Hepatocyte (in vitro differentiated cells): Measurements from ENCODE around the gene MRPS30. TPM values are rescaled to one million over a fixed set of nuclear protein-coding genes. Genes with fewer than 3 reads are reported as not detected.
"Not testable (repeated sequence)": the region's sequence is repeated elsewhere in the genome, so short reads cannot be mapped to it uniquely, and the experiment has no call there.

Experiments
- DNase-seq: peaks from one replicate; pipeline ENCODE4 v3.0.0-alpha.2; 2016; ENCODE audit warnings: low spot score
- H2AFZ ChIP-seq: fragments of 200-600 bp; sonication (generic); 2 replicates; pipeline ENCODE4 v1.6.0; 2016; ENCODE audit warnings: antibody characterized with exemption, mild to moderate bottlenecking
- H3K27ac ChIP-seq: fragments of 200-600 bp; sonication (generic); 2 replicates; pipeline ENCODE4 v1.5.1; 2016; ENCODE audit warnings: mild to moderate bottlenecking
- H3K27me3 ChIP-seq: fragments of 200-600 bp; sonication (generic); 2 replicates; pipeline ENCODE4 v1.6.1; 2016
- H3K36me3 ChIP-seq: fragments of 200-600 bp; sonication (generic); replicated peaks from 2 replicates; pipeline ENCODE4 v1.5.1; 2016; ENCODE audit warnings: low read depth; ENCODE audit not compliant: insufficient read depth
- H3K4me1 ChIP-seq: fragments of 200-600 bp; sonication (generic); 2 replicates; pipeline ENCODE4 v1.5.1; 2016; ENCODE audit warnings: mild to moderate bottlenecking, moderate library complexity; ENCODE audit not compliant: insufficient read depth
- H3K4me2 ChIP-seq: fragments of 200-600 bp; sonication (generic); 2 replicates; pipeline ENCODE4 v1.6.0; 2016
- H3K4me3 ChIP-seq: fragments of 200-600 bp; sonication (generic); 2 replicates; pipeline ENCODE4 v1.5.1; 2016; ENCODE audit warnings: mild to moderate bottlenecking
- H3K79me2 ChIP-seq: fragments of 200-600 bp; sonication (generic); 2 replicates; pipeline ENCODE4 v1.6.0; 2017; ENCODE audit warnings: mild to moderate bottlenecking
- H3K9me2 ChIP-seq: fragments of 200-600 bp; sonication (generic); replicated peaks from 2 replicates; pipeline ENCODE4 v1.6.0; 2017; ENCODE audit warnings: mild to moderate bottlenecking; ENCODE audit not compliant: insufficient read depth
- H3K9me3 ChIP-seq: fragments of 200-600 bp; sonication (generic); 2 replicates; pipeline ENCODE4 v1.5.1; 2016; ENCODE audit warnings: low read depth, mild to moderate bottlenecking
- H4K20me1 ChIP-seq: fragments of 200-600 bp; sonication (generic); 2 replicates; pipeline ENCODE4 v1.6.0; 2016; ENCODE audit warnings: mild to moderate bottlenecking; ENCODE audit not compliant: insufficient read depth, poor library complexity, severe bottlenecking
- EZH2 ChIP-seq: fragments of 200-600 bp; sonication (generic); IDR thresholded peaks from 2 replicates; pipeline ENCODE4 v1.6.1; 2016; ENCODE audit warnings: antibody characterized with exemption, mild to moderate bottlenecking, borderline replicate concordance
- EZH2phosphoT487 ChIP-seq: fragments of 200-600 bp; sonication (generic); IDR thresholded peaks from one replicate; pipeline ENCODE4 v1.6.1; 2018; ENCODE audit warnings: antibody characterized with exemption, mild to moderate bottlenecking, low read depth, moderate library complexity; ENCODE audit not compliant: unreplicated experiment, severe bottlenecking
- WGBS: methylation state at CpG from one replicate; pipeline ENCODE4 v1.1.6; 2016; ENCODE audit warnings: low lambda C conversion rate; ENCODE audit errors: missing lambda C conversion rate; 5-methylcytosine and 5-hydroxymethylcytosine counted together
- polyA plus RNA-seq: library from polyadenylated mRNA; unstranded; fragments of >200 nt; fragmentation: Nextera tagmentation; extraction: Ambion mirVana; gene quantifications from 2 replicates; pipeline ENCODE4 v1.2.1, GENCODE V29; 2016
- total RNA-seq: library from RNA; depleted of rRNA; stranded (reverse); fragments of >200 nt; gene quantifications from 2 replicates; pipeline ENCODE4 v1.2.3, GENCODE V29; 2014
- TF ChIP-seq, protein P1 (sequence below): fragments of 200-600 bp; sonication (generic); IDR thresholded peaks from 2 replicates; pipeline ENCODE4 v1.5.1; 2016; ENCODE audit warnings: antibody characterized with exemption, mild to moderate bottlenecking; ENCODE audit not compliant: poor library complexity

The MRPS30 gene
- total and polyA plus RNA-seq, 2 experiments from 2014 or later, result 27.5 to 71.2 TPM

DNA sequence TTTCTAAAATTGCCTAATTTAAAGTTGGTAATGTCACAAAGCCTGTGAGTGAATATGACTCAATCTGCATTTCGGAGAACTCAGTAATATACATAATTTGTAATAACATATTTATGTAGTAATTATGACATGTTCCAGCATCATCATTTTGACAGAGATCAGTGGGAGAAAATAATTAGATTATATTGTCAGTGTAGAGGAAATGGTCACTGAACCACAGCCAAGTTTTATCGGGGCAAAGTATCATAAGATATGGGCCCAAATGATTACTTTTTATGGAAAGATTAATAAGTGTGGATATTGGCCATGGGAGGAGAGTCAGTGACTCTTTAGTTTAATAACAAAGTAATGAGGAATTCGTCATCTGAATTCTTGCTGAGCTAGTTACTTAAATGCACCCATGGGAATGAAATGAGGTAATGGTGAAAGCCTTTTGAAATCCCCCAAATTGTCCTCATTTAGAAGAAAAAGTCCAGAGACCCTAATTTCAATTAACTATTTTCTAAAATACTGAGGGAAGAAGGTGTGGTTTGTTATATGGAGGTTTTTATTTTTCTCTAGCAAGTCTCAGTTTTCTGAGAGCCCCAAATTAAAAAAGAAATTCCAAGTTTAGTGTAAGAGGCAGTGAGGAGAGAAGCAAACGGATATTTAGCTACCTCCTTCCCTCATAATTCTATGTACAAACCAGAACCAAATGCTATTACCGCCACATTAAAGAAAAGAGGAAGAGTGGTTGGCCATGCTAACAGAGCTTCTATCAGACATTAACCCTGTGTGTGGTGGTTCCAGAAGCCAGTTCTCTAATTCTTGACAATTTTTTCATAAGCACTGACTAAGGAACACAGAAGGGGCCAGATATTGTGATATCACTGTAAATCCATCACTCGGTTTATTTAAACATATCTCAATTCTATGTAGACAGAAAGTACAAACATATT is 37.7 kb upstream of the MRPS30 start:
- WGBS, result 73% methylated on average over 6 of the region's 6 CpGs
- H3K4me1 ChIP-seq, result no peaks in the 10 kb centered on the region
- no peak overlapping the region for H3K27ac ChIP-seq
- H2AFZ ChIP-seq, result no peak overlapping the region
- DNase-seq, result no peak
- no peak overlapping the region for H3K4me2 ChIP-seq
- no peak for TF ChIP-seq EZH2
- no peak for TF ChIP-seq EZH2phosphoT487
- TF ChIP-seq, protein P1, sequence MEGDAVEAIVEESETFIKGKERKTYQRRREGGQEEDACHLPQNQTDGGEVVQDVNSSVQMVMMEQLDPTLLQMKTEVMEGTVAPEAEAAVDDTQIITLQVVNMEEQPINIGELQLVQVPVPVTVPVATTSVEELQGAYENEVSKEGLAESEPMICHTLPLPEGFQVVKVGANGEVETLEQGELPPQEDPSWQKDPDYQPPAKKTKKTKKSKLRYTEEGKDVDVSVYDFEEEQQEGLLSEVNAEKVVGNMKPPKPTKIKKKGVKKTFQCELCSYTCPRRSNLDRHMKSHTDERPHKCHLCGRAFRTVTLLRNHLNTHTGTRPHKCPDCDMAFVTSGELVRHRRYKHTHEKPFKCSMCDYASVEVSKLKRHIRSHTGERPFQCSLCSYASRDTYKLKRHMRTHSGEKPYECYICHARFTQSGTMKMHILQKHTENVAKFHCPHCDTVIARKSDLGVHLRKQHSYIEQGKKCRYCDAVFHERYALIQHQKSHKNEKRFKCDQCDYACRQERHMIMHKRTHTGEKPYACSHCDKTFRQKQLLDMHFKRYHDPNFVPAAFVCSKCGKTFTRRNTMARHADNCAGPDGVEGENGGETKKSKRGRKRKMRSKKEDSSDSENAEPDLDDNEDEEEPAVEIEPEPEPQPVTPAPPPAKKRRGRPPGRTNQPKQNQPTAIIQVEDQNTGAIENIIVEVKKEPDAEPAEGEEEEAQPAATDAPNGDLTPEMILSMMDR, result no peak
- no peaks in the 10 kb centered on the region for H3K9me3 ChIP-seq
- H3K36me3 ChIP-seq, result no peaks in the 10 kb centered on the region
- no peaks in the 10 kb centered on the region for H4K20me1 ChIP-seq
- no peak overlapping the region for H3K4me3 ChIP-seq
- no peaks in the 10 kb centered on the region for H3K79me2 ChIP-seq
- H3K9me2 ChIP-seq, result no peaks in the 10 kb centered on the region
- H3K27me3 ChIP-seq, result no peaks in the 10 kb centered on the region

GRCh38 chr5:44772397-44772796 is 36.4 kb upstream of the MRPS30 start:
- WGBS, result 95% methylated on average over 11 of the region's 11 CpGs
- H3K9me2 ChIP-seq, H3K4me1 ChIP-seq, H3K27ac ChIP-seq, H3K79me2 ChIP-seq, DNase-seq, H3K4me2 ChIP-seq, H3K27me3 ChIP-seq, H3K9me3 ChIP-seq, H2AFZ ChIP-seq, H4K20me1 ChIP-seq, H3K36me3 ChIP-seq, H3K4me3 ChIP-seq: not testable (repeated sequence)

DNA sequence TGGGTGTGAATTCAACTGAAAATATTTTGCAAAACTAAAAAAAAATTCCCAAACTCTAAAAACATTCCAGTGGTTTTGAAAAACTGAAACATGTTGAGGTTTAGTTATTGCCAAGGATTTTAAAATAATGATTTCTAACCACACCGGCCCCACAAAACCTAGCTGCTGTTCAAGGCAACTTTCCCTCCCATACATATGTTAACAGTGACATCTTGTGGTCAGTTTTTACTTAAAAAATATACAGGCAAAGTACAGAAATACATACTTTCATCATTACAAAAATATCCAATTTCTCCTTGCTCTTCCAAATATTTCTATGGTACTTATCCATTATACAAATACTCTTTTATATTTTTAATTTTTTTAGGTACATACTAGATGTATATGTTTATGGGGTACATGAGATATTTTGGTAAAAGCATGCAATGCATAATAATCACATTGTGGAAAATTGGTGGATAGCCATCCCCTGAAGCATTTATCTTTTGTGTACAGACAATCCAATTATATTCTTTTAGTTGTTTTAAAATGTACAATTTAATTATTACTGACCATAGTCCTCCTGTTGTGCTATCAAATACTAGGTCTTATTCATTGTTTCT is 34.4 kb upstream of the MRPS30 start:
- no peaks in the 10 kb centered on the region for H3K9me3 ChIP-seq
- no peak overlapping the region for H2AFZ ChIP-seq
- no peaks in the 10 kb centered on the region for H3K36me3 ChIP-seq
- H3K4me1 ChIP-seq, result no peaks in the 10 kb centered on the region
- no peaks in the 10 kb centered on the region for H3K9me2 ChIP-seq
- no peaks in the 10 kb centered on the region for H3K27me3 ChIP-seq
- H4K20me1 ChIP-seq, result no peaks in the 10 kb centered on the region
- WGBS, result 20% methylated on average over 1 of the region's 1 CpG
- TF ChIP-seq EZH2, result no peak
- TF ChIP-seq, protein P1, result peak; percentile 77
- no peak overlapping the region for H3K4me2 ChIP-seq
- no peak overlapping the region for H3K27ac ChIP-seq
- H3K4me3 ChIP-seq, result no peak overlapping the region
- DNase-seq, result peak; percentile 65
- no peaks in the 10 kb centered on the region for H3K79me2 ChIP-seq

DNA sequence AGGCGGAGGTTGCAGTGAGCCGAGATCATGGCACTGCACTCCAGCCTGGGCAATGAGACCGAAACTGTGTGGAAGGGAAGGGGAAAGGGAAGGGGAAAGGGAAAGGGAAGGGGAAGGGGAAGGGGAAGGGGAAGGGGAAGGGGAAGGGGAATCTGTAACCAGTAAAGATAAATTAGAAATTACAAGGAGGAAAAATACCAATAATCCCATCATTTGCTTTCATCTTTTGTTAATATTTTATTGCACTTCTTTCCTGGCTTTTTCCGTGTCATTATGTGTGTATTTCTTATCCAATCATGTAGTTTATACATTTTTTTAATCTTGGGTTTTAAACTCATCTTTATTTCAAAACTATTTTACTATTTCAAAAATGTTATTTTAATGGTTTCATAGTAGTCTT is 29.6 kb upstream of the MRPS30 start:
- Histone ChIP-seq H3K79me2 (no peaks in the 10 kb centered on the region), H3K9me2 (no peaks in the 10 kb centered on the region), H3K27ac (no peak overlapping the region), H3K36me3 (no peaks in the 10 kb centered on the region), H3K4me3 (no peak overlapping the region), H4K20me1 (no peaks in the 10 kb centered on the region), H2AFZ (no peak overlapping the region), H3K27me3 (no peaks in the 10 kb centered on the region), H3K9me3 (no peaks in the 10 kb centered on the region), H3K4me1 (no peaks in the 10 kb centered on the region), H3K4me2 (no peak overlapping the region)
- 92% methylated on average over 4 of the region's 4 CpGs for WGBS
- no peak for TF ChIP-seq EZH2
- TF ChIP-seq, protein P1, result no peak
- TF ChIP-seq EZH2phosphoT487, result no peak
- DNase-seq, result no peak
